Lower leg skin (tissue), 3 donors: ENCODE measurements around the gene CABLES1.

Experiments
- POLR2A ChIP-seq, 2 donors: fragments of 450-650 bp; IDR thresholded peaks; one replicate each; pipeline ENCODE4 v1.6.1; 2016 to 2017; ENCODE audit warnings: antibody characterized with exemption in 2 of 2, mild to moderate bottlenecking in 1 of 2, moderate library complexity in 1 of 2
- TF ChIP-seq, protein P1 (sequence below), 3 donors: fragments of 450-650 bp; IDR thresholded peaks; one replicate each; pipeline ENCODE4 v1.5.1; 2016; ENCODE audit warnings: antibody characterized with exemption in 3 of 3, mild to moderate bottlenecking in 3 of 3, moderate library complexity in 2 of 3

DNA sequence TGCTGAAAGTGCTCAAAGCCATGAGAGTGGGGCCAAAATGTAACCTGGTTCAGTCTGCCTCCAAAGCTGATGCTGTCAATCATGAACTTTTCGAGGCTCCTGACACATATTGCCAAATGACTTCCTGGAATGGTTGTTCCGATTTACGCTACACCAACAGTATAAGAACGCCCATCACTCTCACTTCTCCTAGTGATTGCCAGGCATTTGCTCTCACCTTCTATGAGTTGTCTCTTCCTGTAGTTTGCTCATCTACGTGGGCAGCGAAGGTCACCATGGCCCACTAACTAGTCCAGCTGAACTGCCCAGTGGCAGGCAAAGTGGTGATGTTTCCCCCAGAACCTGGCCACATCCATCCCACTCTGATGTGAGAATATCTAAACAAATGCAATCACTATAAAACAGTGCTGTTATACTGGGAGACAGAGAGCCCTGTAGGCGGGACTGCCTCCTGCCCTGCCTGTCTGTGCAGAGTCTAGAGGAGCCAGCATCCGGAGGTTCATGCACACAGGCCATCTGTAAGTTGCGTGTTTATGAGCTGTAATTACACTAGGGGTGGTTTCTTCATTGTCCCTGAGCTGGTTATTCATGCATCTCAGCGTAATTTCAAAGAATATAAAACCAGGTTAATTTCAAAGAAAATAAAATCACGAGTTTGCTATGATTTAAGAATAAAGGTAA is 8.8 kb upstream of the CABLES1 start:
- TF ChIP-seq, protein P1, sequence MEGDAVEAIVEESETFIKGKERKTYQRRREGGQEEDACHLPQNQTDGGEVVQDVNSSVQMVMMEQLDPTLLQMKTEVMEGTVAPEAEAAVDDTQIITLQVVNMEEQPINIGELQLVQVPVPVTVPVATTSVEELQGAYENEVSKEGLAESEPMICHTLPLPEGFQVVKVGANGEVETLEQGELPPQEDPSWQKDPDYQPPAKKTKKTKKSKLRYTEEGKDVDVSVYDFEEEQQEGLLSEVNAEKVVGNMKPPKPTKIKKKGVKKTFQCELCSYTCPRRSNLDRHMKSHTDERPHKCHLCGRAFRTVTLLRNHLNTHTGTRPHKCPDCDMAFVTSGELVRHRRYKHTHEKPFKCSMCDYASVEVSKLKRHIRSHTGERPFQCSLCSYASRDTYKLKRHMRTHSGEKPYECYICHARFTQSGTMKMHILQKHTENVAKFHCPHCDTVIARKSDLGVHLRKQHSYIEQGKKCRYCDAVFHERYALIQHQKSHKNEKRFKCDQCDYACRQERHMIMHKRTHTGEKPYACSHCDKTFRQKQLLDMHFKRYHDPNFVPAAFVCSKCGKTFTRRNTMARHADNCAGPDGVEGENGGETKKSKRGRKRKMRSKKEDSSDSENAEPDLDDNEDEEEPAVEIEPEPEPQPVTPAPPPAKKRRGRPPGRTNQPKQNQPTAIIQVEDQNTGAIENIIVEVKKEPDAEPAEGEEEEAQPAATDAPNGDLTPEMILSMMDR (IDR thresholded peaks at IDR 0.05) = no peak
- no peak for TF ChIP-seq POLR2A (IDR thresholded peaks at IDR 0.05)
